ENCODE data around the gene PEX5.

DNA sequence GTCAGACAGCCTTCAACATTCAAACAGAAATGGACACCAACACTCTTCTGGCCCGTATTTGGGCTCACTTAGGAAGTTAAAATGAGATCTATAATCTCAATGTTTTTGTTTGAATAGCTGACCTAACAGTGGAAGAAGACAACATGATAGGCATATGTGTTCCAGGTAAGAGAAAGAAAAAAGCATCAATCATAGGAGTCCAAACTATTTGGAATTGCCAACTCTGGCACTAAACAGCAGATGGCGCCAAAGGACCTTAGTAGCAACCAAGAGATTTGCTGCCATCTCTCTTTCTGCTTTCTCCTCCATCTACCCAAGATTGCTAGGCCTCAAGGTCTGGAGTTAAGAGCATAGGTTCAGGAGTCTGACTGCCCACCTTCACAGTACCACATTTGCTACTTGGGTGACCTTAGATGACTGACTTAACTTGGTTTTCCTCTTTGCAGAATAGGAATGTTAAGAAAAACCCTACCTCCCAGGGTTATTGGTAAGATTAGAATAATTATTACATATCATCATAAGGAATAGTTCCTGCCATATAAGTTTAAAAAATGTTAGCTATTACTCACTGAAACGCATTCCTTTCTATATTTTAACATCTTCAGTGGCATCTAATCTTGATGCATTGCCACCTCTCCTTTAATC, 30.2 kb downstream of the PEX5 start:
- TF ChIP-seq CTCF (IDR thresholded peaks at IDR 0.05) = peak; percentile 94
- no peak for TF ChIP-seq ZFX (IDR thresholded peaks at IDR 0.05; ENCODE audit: borderline replicate concordance)
